Loucy (cell line): Measurements from ENCODE around the gene ENTR1.

Source experiments
- H2AFZ ChIP-seq: fragments of 200-600 bp; sonication (generic); 2 replicates; pipeline ENCODE4 v1.6.0; 2016; ENCODE audit warnings: antibody characterized with exemption, mild to moderate bottlenecking, low read length, moderate library complexity
- H3F3A ChIP-seq: fragments of 200-600 bp; 2 replicates; pipeline ENCODE4 v1.6.0; 2016; ENCODE audit warnings: antibody characterized with exemption, low read depth, mild to moderate bottlenecking
- H3K27me3 ChIP-seq: fragments of 200-600 bp; sonication (generic); 2 replicates; pipeline ENCODE4 v1.6.1; 2014; ENCODE audit warnings: low read length, mild to moderate bottlenecking; ENCODE audit not compliant: insufficient read depth, poor library complexity, severe bottlenecking
- H3K36me3 ChIP-seq: fragments of 200-600 bp; sonication (generic); 2 replicates; pipeline ENCODE4 v1.6.1; 2016; ENCODE audit warnings: low read length; ENCODE audit not compliant: insufficient read depth
- H3K4me1 ChIP-seq: fragments of 200-600 bp; sonication (generic); 2 replicates; pipeline ENCODE4 v1.5.1; 2014; ENCODE audit warnings: low read length, mild to moderate bottlenecking; ENCODE audit not compliant: insufficient read depth, poor library complexity, severe bottlenecking
- H3K4me2 ChIP-seq: fragments of 200-600 bp; sonication (generic); 2 replicates; pipeline ENCODE4 v1.6.0; 2014; ENCODE audit warnings: antibody characterized with exemption, low read length, low read depth, mild to moderate bottlenecking; ENCODE audit not compliant: poor library complexity, severe bottlenecking
- H3K4me3 ChIP-seq: fragments of 200-600 bp; sonication (generic); 2 replicates; pipeline ENCODE4 v1.5.1; 2014; ENCODE audit warnings: low read length, mild to moderate bottlenecking, mixed read lengths; ENCODE audit not compliant: poor library complexity, severe bottlenecking
- H3K79me2 ChIP-seq: fragments of 200-600 bp; sonication (generic); 2 replicates; pipeline ENCODE4 v1.6.1; 2014; ENCODE audit warnings: low read length; ENCODE audit not compliant: insufficient read depth
- H3K9ac ChIP-seq: fragments of 200-600 bp; sonication (generic); 2 replicates; pipeline ENCODE4 v1.6.0; 2014; ENCODE audit warnings: mild to moderate bottlenecking, low read depth, low read length, moderate library complexity; ENCODE audit not compliant: poor library complexity, severe bottlenecking
- H3K9me2 ChIP-seq: fragments of 200-600 bp; sonication (generic); replicated peaks from 2 replicates; pipeline ENCODE4 v1.6.1; 2016; ENCODE audit warnings: low read depth, low read length, mixed read lengths
- H3K9me3 ChIP-seq: fragments of 200-600 bp; sonication (generic); 2 replicates; pipeline ENCODE4 v1.6.1; 2014; ENCODE audit warnings: mild to moderate bottlenecking, antibody characterized with exemption, low read length, low read depth; ENCODE audit not compliant: insufficient read depth
- H4K20me1 ChIP-seq: fragments of 200-600 bp; sonication (generic); 2 replicates; pipeline ENCODE4 v1.6.0; 2014; ENCODE audit warnings: antibody characterized with exemption, low read length, mild to moderate bottlenecking; ENCODE audit not compliant: insufficient read depth, poor library complexity, severe bottlenecking
- CTCF ChIP-seq: fragments of 200-600 bp; sonication (generic); conservative IDR thresholded peaks from 2 replicates; pipeline ENCODE4 v1.5.1; 2014; ENCODE audit warnings: mild to moderate bottlenecking, antibody characterized with exemption, low read length
- EZH2phosphoT487 ChIP-seq: fragments of 200-600 bp; IDR thresholded peaks from 2 replicates; pipeline ENCODE4 v1.6.1; 2018; ENCODE audit warnings: antibody characterized with exemption, mild to moderate bottlenecking, moderate library complexity, borderline replicate concordance

ENTR1 gene

GRCh38 chr9:136436055-136436634 is 25.7 kb upstream of the ENTR1 start:
- TF ChIP-seq CTCF (no peak), EZH2phosphoT487 (no peak)
- H3F3A ChIP-seq, result no peaks in the 10 kb centered on the region
- H3K4me2 ChIP-seq, result peak overlapping the region; percentile 98
- H3K9ac ChIP-seq, result peak overlapping the region; percentile 87
- no peaks in the 10 kb centered on the region for H3K9me3 ChIP-seq
- peaks cover 39% of the 10 kb centered on the region for H4K20me1 ChIP-seq
- H3K4me3 ChIP-seq, result peak overlapping the region; percentile 93
- peaks cover 8% of the 10 kb centered on the region; the same call in 1 of the 2 replicates for H3K36me3 ChIP-seq
- H3K4me1 ChIP-seq, result peaks cover 22% of the 10 kb centered on the region
- H2AFZ ChIP-seq, result no peak overlapping the region
- H3K79me2 ChIP-seq, result peaks cover 51% of the 10 kb centered on the region
- H3K27me3 ChIP-seq, result no peaks in the 10 kb centered on the region
- no peaks in the 10 kb centered on the region for H3K9me2 ChIP-seq

GRCh38 chr9:136434580-136435169 is 24.3 kb upstream of the ENTR1 start:
- Histone ChIP-seq H2AFZ (no peak overlapping the region), H3K9ac (no peak overlapping the region), H3F3A (no peaks in the 10 kb centered on the region), H3K4me2 (peak overlapping the region; percentile 98), H3K27me3 (no peaks in the 10 kb centered on the region), H3K4me1 (peaks cover 22% of the 10 kb centered on the region), H3K9me2 (no peaks in the 10 kb centered on the region), H3K36me3 (peaks cover 16% of the 10 kb centered on the region; the same call in 1 of the 2 replicates), H3K79me2 (peaks cover 51% of the 10 kb centered on the region), H4K20me1 (peaks cover 39% of the 10 kb centered on the region), H3K4me3 (peak overlapping the region; percentile 32), H3K9me3 (no peaks in the 10 kb centered on the region)
- TF ChIP-seq CTCF (no peak), EZH2phosphoT487 (no peak)

GRCh38 chr9:136433849-136434579 is 23.6 kb upstream of the ENTR1 start:
- H3K9me2 ChIP-seq, result no peaks in the 10 kb centered on the region
- H3F3A ChIP-seq, result no peaks in the 10 kb centered on the region
- H2AFZ ChIP-seq, result no peak overlapping the region
- H3K4me2 ChIP-seq, result no peak overlapping the region
- no peak for TF ChIP-seq CTCF
- no peak for TF ChIP-seq EZH2phosphoT487
- H4K20me1 ChIP-seq, result peaks cover 36% of the 10 kb centered on the region
- no peak overlapping the region for H3K4me3 ChIP-seq
- no peak overlapping the region for H3K9ac ChIP-seq
- peaks cover 22% of the 10 kb centered on the region for H3K4me1 ChIP-seq
- H3K9me3 ChIP-seq, result no peaks in the 10 kb centered on the region
- peaks cover 45% of the 10 kb centered on the region for H3K79me2 ChIP-seq
- H3K27me3 ChIP-seq, result no peaks in the 10 kb centered on the region
- H3K36me3 ChIP-seq, result peaks cover 22% of the 10 kb centered on the region; the same call in 1 of the 2 replicates
